Spleen (tissue), 11 donors: ENCODE measurements around the gene MTX1. TPM values are rescaled to one million over a fixed set of nuclear protein-coding genes. Genes with fewer than 3 reads are reported as not detected.
A peak's percentile ranks its signal among the peaks of the same experiment; 100 is the strongest.

ENCODE experiments used
- DNase-seq: peaks from one replicate; pipeline ENCODE4 v3.0.0-alpha.2; 2020
- H3K27ac ChIP-seq, 8 donors: fragments of 200-600 bp; sonication (generic) in 7 of 8; 1 replicate in 4 of 8; 2 replicates in 4 of 8; pipeline versions ENCODE4 v1.5.0 to v1.8.0; 2016 to 2021; ENCODE audit warnings: inconsistent platforms in 4 of 8, mild to moderate bottlenecking in 4 of 8, moderate library complexity in 1 of 8
- H3K27me3 ChIP-seq, 7 donors: fragments of 200-600 bp; sonication (generic) in 6 of 7; replicated peaks in 1 of 7; 1 replicate in 4 of 7; 2 replicates in 3 of 7; pipeline versions ENCODE4 v1.5.0 to v1.8.0; 2016 to 2021; ENCODE audit warnings: inconsistent platforms in 3 of 7, mild to moderate bottlenecking in 1 of 7
- H3K36me3 ChIP-seq, 6 donors: fragments of 200-600 bp; sonication (generic) in 5 of 6; 1 replicate in 4 of 6; 2 replicates in 2 of 6; pipeline versions ENCODE4 v1.5.0 to v1.8.0; 2016 to 2021; ENCODE audit warnings: inconsistent platforms in 2 of 6
- H3K4me1 ChIP-seq, 6 donors: fragments of 200-600 bp; sonication (generic) in 5 of 6; 1 replicate in 3 of 6; 2 replicates in 3 of 6; pipeline versions ENCODE4 v1.5.0 to v1.8.0; 2016 to 2021; ENCODE audit warnings: inconsistent platforms in 3 of 6
- H3K4me3 ChIP-seq, 8 donors: fragments of 200-600 bp; sonication (generic) in 7 of 8; 1 replicate in 4 of 8; 2 replicates in 4 of 8; pipeline versions ENCODE4 v1.5.0 to v1.8.0; 2016 to 2021; ENCODE audit warnings: inconsistent platforms in 4 of 8, mild to moderate bottlenecking in 4 of 8, moderate library complexity in 2 of 8
- H3K9me3 ChIP-seq, 8 donors: fragments of 200-600 bp; sonication (generic) in 7 of 8; 1 replicate in 4 of 8; 2 replicates in 4 of 8; pipeline versions ENCODE4 v1.5.0 to v1.8.0; 2016 to 2021; ENCODE audit warnings: inconsistent platforms in 4 of 8
- POLR2A ChIP-seq, 3 donors: fragments of 450-650 bp; IDR thresholded peaks; one replicate each; pipeline ENCODE4 v1.5.1; 2017; ENCODE audit warnings: antibody characterized with exemption in 3 of 3, mild to moderate bottlenecking in 1 of 3
- POLR2AphosphoS5 ChIP-seq, 3 donors: sonication (generic); formaldehyde crosslinking; IDR thresholded peaks; one replicate each; pipeline ENCODE4 v1.5.1; 2017; ENCODE audit warnings: antibody characterized with exemption in 3 of 3
- WGBS, 5 donors: extraction: QIAGEN DNeasy Blood & Tissue Kit in 3 of 5; methylation state at CpG; one replicate each; pipeline versions ENCODE4 v1.1.5 to v1.1.7; 2013 to 2018; 5-methylcytosine and 5-hydroxymethylcytosine counted together
- intact Hi-C: fragments of 100-400 bp; cut with DNase I; formaldehyde crosslinking; loops from one replicate; pipeline ENCODE4 v1.15.0; 2023; ENCODE audit warnings: low total_unique reads
- polyA plus RNA-seq, 3 donors: library from polyadenylated mRNA; stranded (reverse); fragments of 200-250 nt; gene quantifications; one replicate each; pipeline ENCODE4 v1.2.1, GENCODE V29; 2013
- total RNA-seq, 7 donors: library from RNA; depleted of rRNA in 3 of 7; stranded (reverse); fragments of >200 nt in 3 of 7; fragmentation: NEBNext Ultra II Directional in 4 of 7; extraction: Animal tissue kit (Norgen Biotek cat#: 25700) in 4 of 7; gene quantifications; one replicate each; pipeline versions ENCODE4 v1.1.0 to v1.2.1, GENCODE V29; 2016 to 2021
- TF ChIP-seq, protein P1 (sequence below), 11 experiments: fragments of 200-600 bp in 7 of 11; fragments of 450-650 bp in 4 of 11; sonication (generic) in 4 of 11; IDR thresholded peaks in 8 of 11; conservative IDR thresholded peaks in 3 of 11; 1 replicate in 7 of 11; 2 replicates in 4 of 11; pipeline versions ENCODE4 v1.4.0 to v1.8.0; 2016 to 2021; ENCODE audit warnings: antibody characterized with exemption in 11 of 11, inconsistent platforms in 4 of 11, mild to moderate bottlenecking in 1 of 11
- donor health status: healthy with polysubstance abuse.
- donor health status: DM: no; HTN: no; CAD: no; lungs with moderate emphysema.
- donor health status: DM: no; HTN: no; CAD: no.
- donor health status: Bipolar disorder and iron deficiency.
- donor health status: healthy.
- donor health status: DM: no; HTN: no; CAD: no.
- donor health status: DM: yes; HTN: yes; CAD: no.

The MTX1 gene
- total and polyA plus RNA-seq, 10 donors: 28.2 to 48.4 (median 38.5) TPM

DNA sequence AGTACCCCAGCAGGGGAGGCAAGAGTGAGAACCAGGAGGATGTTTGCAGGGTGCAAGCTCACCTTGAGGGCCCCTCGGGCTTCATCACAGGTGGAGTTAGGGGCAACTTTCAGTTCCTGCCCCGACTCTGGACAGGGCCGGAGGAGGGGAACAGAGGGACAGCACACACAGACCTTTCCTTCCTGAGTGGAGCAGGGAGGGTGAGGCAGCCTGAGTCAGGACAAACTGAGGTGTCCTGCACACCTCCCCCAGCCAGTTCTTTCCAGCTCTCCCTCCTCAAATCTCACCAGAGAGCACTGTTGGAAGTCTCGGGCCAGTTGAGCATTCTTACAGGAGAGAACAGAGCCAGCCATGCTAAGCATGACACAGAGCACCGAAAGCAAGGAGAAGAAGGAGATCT, 45.3 kb downstream of the MTX1 start:
- intact Hi-C loops: loop anchor here (5.0 kb wide), 1 partner anchor 339 kb away; no protein-coding TSS in a partner anchor
- Histone ChIP-seq H3K9me3 (no peaks in the 10 kb centered on the region), H3K27ac (no peak overlapping the region), H3K36me3 (peaks cover 0 to 33% (median 19%) of the 10 kb centered on the region in 6 donors), H3K4me1 (peaks cover 24 to 55% (median 39%) of the 10 kb centered on the region in 6 donors), H3K27me3 (no peaks in the 10 kb centered on the region), H3K4me3 (peak overlapping the region in 3 of 8 donors; percentile 73 to 94 (median 80))
- no peak for DNase-seq
- WGBS, 5 donors: 67 to 84% (median 71%) methylated on average over 5 of the region's 5 CpGs
- TF ChIP-seq POLR2A (IDR thresholded peaks at IDR 0.05) (no peak), POLR2AphosphoS5 (IDR thresholded peaks at IDR 0.05) (no peak)
- TF ChIP-seq, protein P1, sequence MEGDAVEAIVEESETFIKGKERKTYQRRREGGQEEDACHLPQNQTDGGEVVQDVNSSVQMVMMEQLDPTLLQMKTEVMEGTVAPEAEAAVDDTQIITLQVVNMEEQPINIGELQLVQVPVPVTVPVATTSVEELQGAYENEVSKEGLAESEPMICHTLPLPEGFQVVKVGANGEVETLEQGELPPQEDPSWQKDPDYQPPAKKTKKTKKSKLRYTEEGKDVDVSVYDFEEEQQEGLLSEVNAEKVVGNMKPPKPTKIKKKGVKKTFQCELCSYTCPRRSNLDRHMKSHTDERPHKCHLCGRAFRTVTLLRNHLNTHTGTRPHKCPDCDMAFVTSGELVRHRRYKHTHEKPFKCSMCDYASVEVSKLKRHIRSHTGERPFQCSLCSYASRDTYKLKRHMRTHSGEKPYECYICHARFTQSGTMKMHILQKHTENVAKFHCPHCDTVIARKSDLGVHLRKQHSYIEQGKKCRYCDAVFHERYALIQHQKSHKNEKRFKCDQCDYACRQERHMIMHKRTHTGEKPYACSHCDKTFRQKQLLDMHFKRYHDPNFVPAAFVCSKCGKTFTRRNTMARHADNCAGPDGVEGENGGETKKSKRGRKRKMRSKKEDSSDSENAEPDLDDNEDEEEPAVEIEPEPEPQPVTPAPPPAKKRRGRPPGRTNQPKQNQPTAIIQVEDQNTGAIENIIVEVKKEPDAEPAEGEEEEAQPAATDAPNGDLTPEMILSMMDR (IDR thresholded peaks at IDR 0.05 in 8 of 11, conservative IDR thresholded peaks at IDR 0.05 in 3 of 11): no peak

DNA sequence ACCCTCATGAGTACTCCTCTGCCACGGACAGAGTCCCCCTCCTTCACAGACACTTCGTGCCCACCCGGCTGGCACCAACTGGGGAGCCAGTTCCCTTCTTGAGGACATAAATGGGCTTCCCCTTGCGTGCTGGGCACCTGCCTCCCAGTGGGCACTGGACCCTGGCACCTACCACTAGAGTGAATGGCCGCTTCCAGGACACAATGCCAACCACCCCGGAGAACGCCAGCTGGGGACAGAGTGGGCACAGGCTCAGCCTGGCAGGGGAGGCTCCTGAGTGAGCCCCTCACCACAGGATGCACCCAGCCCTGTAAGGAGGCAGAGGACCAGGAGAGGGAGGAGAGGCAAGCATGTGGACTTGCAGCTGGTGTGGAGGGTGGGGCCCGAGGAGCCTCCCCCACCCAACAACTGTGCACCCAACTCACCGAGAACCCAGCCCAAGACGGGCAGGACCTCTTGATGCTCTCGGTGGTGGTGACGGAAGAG, 45.8 kb downstream of the MTX1 start:
- H3K9me3 ChIP-seq: no peaks in the 10 kb centered on the region
- no peak for DNase-seq
- TF ChIP-seq, protein P1 (IDR thresholded peaks at IDR 0.05 in 8 of 11, conservative IDR thresholded peaks at IDR 0.05 in 3 of 11): no peak
- TF ChIP-seq POLR2A (IDR thresholded peaks at IDR 0.05) (no peak), POLR2AphosphoS5 (IDR thresholded peaks at IDR 0.05) (no peak)
- H3K27ac ChIP-seq: peak overlapping the region in 6 of 8 donors; percentile 89 to 95 (median 94)
- peaks cover 24 to 55% (median 39%) of the 10 kb centered on the region in 6 donors for H3K4me1 ChIP-seq
- intact Hi-C loops: loop anchor here (5.0 kb wide), 1 partner anchor 338 kb away; no protein-coding TSS in a partner anchor
- 49 to 84% (median 57%) methylated on average over 6 to 12 of the region's 12 CpGs for WGBS, 5 donors
- peak overlapping the region; percentile 62 to 94 (median 72) for H3K4me3 ChIP-seq
- no peaks in the 10 kb centered on the region for H3K27me3 ChIP-seq
- peaks cover 0 to 34% (median 19%) of the 10 kb centered on the region in 6 donors for H3K36me3 ChIP-seq

DNA sequence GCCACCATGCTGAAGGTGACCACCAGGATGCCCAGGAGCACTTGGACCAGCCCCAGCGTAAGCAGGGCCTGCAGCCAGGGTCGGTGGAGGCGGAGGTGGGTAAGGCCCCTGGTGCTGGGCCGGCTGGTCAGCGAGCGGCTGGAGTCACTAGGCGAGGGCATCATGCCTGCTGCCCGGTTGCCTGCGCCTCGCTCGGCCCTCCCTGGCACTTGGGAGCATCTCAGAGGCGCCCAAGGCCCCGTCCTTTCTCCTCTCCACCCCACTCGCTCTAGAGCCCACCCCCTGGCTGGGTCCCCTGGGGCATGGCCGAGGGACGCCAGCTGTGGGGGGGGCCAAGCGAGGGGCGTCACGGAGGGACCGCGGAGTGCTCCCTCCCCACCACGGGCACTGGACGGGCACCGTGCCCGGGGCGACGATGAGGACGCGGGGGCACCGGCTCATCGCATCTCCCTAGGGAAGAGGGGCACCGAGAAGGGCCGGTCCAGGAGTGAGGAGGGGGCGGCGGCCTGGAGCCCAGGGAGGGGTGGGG, 46.3 kb downstream of the MTX1 start:
- intact Hi-C loops: loop anchor here (5.0 kb wide), 1 partner anchor 338 kb away; no protein-coding TSS in a partner anchor
- 1 to 10% (median 6%) methylated on average over 21 to 35 of the region's 35 CpGs for WGBS, 5 donors
- H3K27me3 ChIP-seq: no peaks in the 10 kb centered on the region
- H3K27ac ChIP-seq: peak overlapping the region; percentile 38 to 95 (median 94)
- peaks cover 0 to 39% (median 19%) of the 10 kb centered on the region in 6 donors for H3K36me3 ChIP-seq
- H3K4me1 ChIP-seq: peaks cover 24 to 59% (median 39%) of the 10 kb centered on the region in 6 donors
- no peaks in the 10 kb centered on the region for H3K9me3 ChIP-seq
- H3K4me3 ChIP-seq: peak overlapping the region; percentile 62 to 94 (median 72)
- TF ChIP-seq, protein P1 (IDR thresholded peaks at IDR 0.05 in 8 of 11, conservative IDR thresholded peaks at IDR 0.05 in 3 of 11): no peak
- TF ChIP-seq POLR2AphosphoS5 (IDR thresholded peaks at IDR 0.05) (no peak), POLR2A (IDR thresholded peaks at IDR 0.05) (no peak)
- peak; percentile 86 for DNase-seq
